Tibial nerve (tissue), 4 donors: ENCODE data around the gene HDAC3. TPM values are rescaled to one million over a fixed set of nuclear protein-coding genes. Genes with fewer than 3 reads are reported as not detected.

ENCODE experiments used
- DNase-seq, 2 donors: peaks; one replicate each; pipeline ENCODE4 v3.0.0-alpha.2; 2019; ENCODE audit warnings: low spot score in 2 of 2
- H3K27ac ChIP-seq, 4 donors: fragments of 200-600 bp; sonication (generic) in 3 of 4; one replicate each; pipeline ENCODE4 v1.5.1; 2017 to 2019; ENCODE audit warnings: mild to moderate bottlenecking in 1 of 4
- H3K27me3 ChIP-seq, 2 donors: fragments of 200-600 bp; sonication (generic) in 1 of 2; one replicate each; pipeline versions ENCODE4 v1.5.1 to v1.6.0; 2017 to 2019
- H3K36me3 ChIP-seq, 3 donors: fragments of 200-600 bp; sonication (generic); one replicate each; pipeline ENCODE4 v1.5.1; 2018 to 2019
- H3K4me1 ChIP-seq, 4 donors: fragments of 200-600 bp; sonication (generic) in 3 of 4; one replicate each; pipeline ENCODE4 v1.5.1; 2017 to 2019
- H3K4me3 ChIP-seq, 4 donors: fragments of 200-600 bp; sonication (generic) in 3 of 4; one replicate each; pipeline ENCODE4 v1.5.1; 2017 to 2019; ENCODE audit warnings: mild to moderate bottlenecking in 1 of 4, moderate library complexity in 1 of 4
- H3K9me3 ChIP-seq, 4 donors: fragments of 200-600 bp; sonication (generic) in 3 of 4; one replicate each; pipeline ENCODE4 v1.5.1; 2017 to 2019
- CTCF ChIP-seq, 5 experiments: fragments of 200-600 bp in 3 of 5; fragments of 450-650 bp in 2 of 5; sonication (generic) in 3 of 5; IDR thresholded peaks; one replicate each; pipeline ENCODE4 v1.5.1; 2016 to 2019; ENCODE audit warnings: antibody characterized with exemption in 5 of 5, mild to moderate bottlenecking in 3 of 5, moderate library complexity in 2 of 5
- EP300 ChIP-seq, 2 donors: sonication (generic); formaldehyde crosslinking; IDR thresholded peaks; one replicate each; pipeline ENCODE4 v1.6.1; 2017; ENCODE audit warnings: antibody characterized with exemption in 2 of 2, mild to moderate bottlenecking in 1 of 2
- POLR2A ChIP-seq, 2 donors: fragments of 450-650 bp; IDR thresholded peaks; one replicate each; pipeline ENCODE4 v1.6.1; 2017; ENCODE audit warnings: antibody characterized with exemption in 2 of 2, mild to moderate bottlenecking in 2 of 2, moderate library complexity in 2 of 2
- whole genome bisulfite sequencing, 2 donors: methylation state at CpG; one replicate each; pipeline ENCODE4 v1.1.5; 2018; 5-methylcytosine and 5-hydroxymethylcytosine counted together
- total RNA-seq, 4 donors: library from RNA; depleted of rRNA; stranded (reverse); fragments of >200 nt; gene quantifications; one replicate each; pipeline ENCODE4 v1.1.0, GENCODE V29; 2016

The HDAC3 gene
- total RNA-seq, 4 donors from 2014 or later = 33.0 to 38.3 (median 36.5) TPM

- Histone ChIP-seq H3K4me3 (no peak overlapping the region), H3K9me3 (no peaks in the 10 kb centered on the region), H3K4me1 (peaks cover 0 to 21% (median 9%) of the 10 kb centered on the region in 4 donors), H3K27ac (no peak overlapping the region), H3K27me3 (no peaks in the 10 kb centered on the region), H3K36me3 (peaks cover 0 to 32% (median 0%) of the 10 kb centered on the region in 3 donors)
- no peak for DNase-seq
- TF ChIP-seq EP300 (IDR thresholded peaks at IDR 0.05) = no peak
- TF ChIP-seq CTCF (IDR thresholded peaks at IDR 0.05) = no peak
- TF ChIP-seq POLR2A (IDR thresholded peaks at IDR 0.05) = no peak
- 75 to 78% methylated on average over 2 of the region's 2 CpGs for WGBS, 2 donors
Observed at GRCh38 chr5:141654298-141654697, 17.6 kb upstream of the HDAC3 start.

GRCh38 chr5:141651728-141652105, 15.1 kb upstream of the HDAC3 start:
- H3K27me3 ChIP-seq = no peaks in the 10 kb centered on the region
- 57 to 67% methylated on average over 9 of the region's 9 CpGs for WGBS, 2 donors
- peak overlapping the region in 3 of 4 donors; percentile 52 to 84 (median 74) for H3K27ac ChIP-seq
- no peak for DNase-seq
- H3K9me3 ChIP-seq = no peaks in the 10 kb centered on the region
- peaks cover 0 to 21% (median 9%) of the 10 kb centered on the region in 4 donors for H3K4me1 ChIP-seq
- H3K4me3 ChIP-seq = peak overlapping the region; percentile 42 to 72 (median 56)
- TF ChIP-seq POLR2A (IDR thresholded peaks at IDR 0.05) (no peak), EP300 (IDR thresholded peaks at IDR 0.05) (no peak), CTCF (IDR thresholded peaks at IDR 0.05) (no peak)
- peaks cover 0 to 37% (median 0%) of the 10 kb centered on the region in 3 donors for H3K36me3 ChIP-seq

- peaks cover 0 to 37% (median 0%) of the 10 kb centered on the region in 3 donors for H3K36me3 ChIP-seq
- peaks cover 0 to 21% (median 9%) of the 10 kb centered on the region in 4 donors for H3K4me1 ChIP-seq
- no peaks in the 10 kb centered on the region for H3K27me3 ChIP-seq
- peak; percentile 85 to 88 for DNase-seq
- 5 to 7% methylated on average over 18 to 30 of the region's 50 CpGs for WGBS, 2 donors
- peak in 1 of 2 donors; percentile 37 for TF ChIP-seq EP300 (IDR thresholded peaks at IDR 0.05)
- TF ChIP-seq CTCF (IDR thresholded peaks at IDR 0.05) = no peak
- peak in 1 of 2 donors; percentile 17 for TF ChIP-seq POLR2A (IDR thresholded peaks at IDR 0.05)
- H3K4me3 ChIP-seq = peak within 1 kb of the TSS; percentile 42 to 72 (median 56)
- H3K9me3 ChIP-seq = no peaks in the 10 kb centered on the region
- peak within 1 kb of the TSS in 3 of 4 donors; percentile 52 to 84 (median 74) for H3K27ac ChIP-seq
Observed at GRCh38 chr5:141650851-141651727, 14.4 kb upstream of the HDAC3 start, which contains the start of gene FCHSD1. TSS of gene FCHSD1 (minus strand) at chr5:141651418. CDS start at chr5:141651368, 50 bp downstream.

GRCh38 chr5:141649972-141650371, 13.3 kb upstream of the HDAC3 start:
- H3K4me3 ChIP-seq = no peak overlapping the region
- H3K27ac ChIP-seq = no peak overlapping the region

More at GRCh38 chr5:141649972-141650371, 13.3 kb upstream of the HDAC3 start:
- TF ChIP-seq EP300 (IDR thresholded peaks at IDR 0.05) (no peak), POLR2A (IDR thresholded peaks at IDR 0.05) (no peak), CTCF (IDR thresholded peaks at IDR 0.05) (no peak)
- Histone ChIP-seq H3K9me3 (no peaks in the 10 kb centered on the region), H3K4me1 (peaks cover 0 to 21% (median 9%) of the 10 kb centered on the region in 4 donors), H3K27me3 (no peaks in the 10 kb centered on the region), H3K36me3 (peaks cover 0 to 39% (median 0%) of the 10 kb centered on the region in 3 donors)
- no peak for DNase-seq
